Astrocyte of the spinal cord (primary cell): ENCODE data around the gene MYO5C.

Source experiments
- DNase-seq: peaks from one replicate; pipeline ENCODE4 v3.0.0; 2011; ENCODE audit warnings: low read depth, low spot score
- H3K4me3 ChIP-seq: 2 replicates; pipeline ENCODE4 v1.5.1; 2011; ENCODE audit warnings: low read depth, mild to moderate bottlenecking, low read length, moderate library complexity
- in situ Hi-C: cut with HindIII; loops from 2 replicates; pipeline ENCODE4 v1.10.0; 2017; ENCODE audit warnings: low sequenced_read_pairs
- TF ChIP-seq, protein P1 (sequence below): IDR thresholded peaks from 2 replicates; pipeline ENCODE4 v1.5.1; 2012; ENCODE audit warnings: low read depth, mild to moderate bottlenecking, low read length, inconsistent platforms

MYO5C gene

DNA sequence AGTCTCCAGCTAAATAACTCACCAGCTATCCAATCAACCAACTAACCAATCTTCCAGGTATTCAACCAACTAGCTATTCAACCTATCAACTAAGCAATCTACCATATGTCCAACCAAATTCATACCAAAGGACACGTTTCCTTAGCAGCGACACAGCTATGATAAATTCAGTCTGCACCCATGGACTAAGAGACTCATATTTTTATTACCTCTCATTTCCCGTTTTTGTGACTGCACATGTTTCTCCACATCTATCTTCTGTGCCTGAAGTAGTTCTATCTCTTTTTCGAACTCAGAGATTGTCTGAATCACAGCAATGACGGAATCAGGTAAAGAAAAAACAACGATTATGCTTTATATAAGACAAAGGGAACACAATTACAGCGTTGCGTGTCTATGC, 70.4 kb downstream of the MYO5C start:
- no peak overlapping the region for H3K4me3 ChIP-seq
- TF ChIP-seq, protein P1, sequence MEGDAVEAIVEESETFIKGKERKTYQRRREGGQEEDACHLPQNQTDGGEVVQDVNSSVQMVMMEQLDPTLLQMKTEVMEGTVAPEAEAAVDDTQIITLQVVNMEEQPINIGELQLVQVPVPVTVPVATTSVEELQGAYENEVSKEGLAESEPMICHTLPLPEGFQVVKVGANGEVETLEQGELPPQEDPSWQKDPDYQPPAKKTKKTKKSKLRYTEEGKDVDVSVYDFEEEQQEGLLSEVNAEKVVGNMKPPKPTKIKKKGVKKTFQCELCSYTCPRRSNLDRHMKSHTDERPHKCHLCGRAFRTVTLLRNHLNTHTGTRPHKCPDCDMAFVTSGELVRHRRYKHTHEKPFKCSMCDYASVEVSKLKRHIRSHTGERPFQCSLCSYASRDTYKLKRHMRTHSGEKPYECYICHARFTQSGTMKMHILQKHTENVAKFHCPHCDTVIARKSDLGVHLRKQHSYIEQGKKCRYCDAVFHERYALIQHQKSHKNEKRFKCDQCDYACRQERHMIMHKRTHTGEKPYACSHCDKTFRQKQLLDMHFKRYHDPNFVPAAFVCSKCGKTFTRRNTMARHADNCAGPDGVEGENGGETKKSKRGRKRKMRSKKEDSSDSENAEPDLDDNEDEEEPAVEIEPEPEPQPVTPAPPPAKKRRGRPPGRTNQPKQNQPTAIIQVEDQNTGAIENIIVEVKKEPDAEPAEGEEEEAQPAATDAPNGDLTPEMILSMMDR, result no peak
- in situ Hi-C loops, result no loop called here
- DNase-seq, result no peak

DNA sequence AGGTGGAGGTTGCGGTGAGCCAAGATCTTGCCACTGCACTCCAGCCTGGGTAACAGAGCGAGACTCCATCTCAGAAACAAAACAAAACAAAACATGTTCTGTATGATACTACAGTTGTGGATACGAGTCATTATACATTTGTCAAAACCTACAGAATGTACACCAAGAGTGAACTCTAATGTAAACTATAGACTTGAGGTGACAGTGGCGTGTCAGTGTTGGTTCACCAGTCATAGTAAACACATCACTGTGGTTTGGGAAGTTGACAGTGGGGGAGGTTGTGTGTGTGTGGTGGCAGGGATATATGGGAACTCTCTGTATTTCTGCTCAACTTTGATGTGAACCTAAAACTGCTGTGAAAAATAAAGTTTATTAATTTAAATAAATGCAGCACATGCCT, 71.4 kb downstream of the MYO5C start:
- in situ Hi-C loops, result no loop called here
- no peak overlapping the region for H3K4me3 ChIP-seq
- TF ChIP-seq, protein P1, result no peak
- no peak for DNase-seq

DNA sequence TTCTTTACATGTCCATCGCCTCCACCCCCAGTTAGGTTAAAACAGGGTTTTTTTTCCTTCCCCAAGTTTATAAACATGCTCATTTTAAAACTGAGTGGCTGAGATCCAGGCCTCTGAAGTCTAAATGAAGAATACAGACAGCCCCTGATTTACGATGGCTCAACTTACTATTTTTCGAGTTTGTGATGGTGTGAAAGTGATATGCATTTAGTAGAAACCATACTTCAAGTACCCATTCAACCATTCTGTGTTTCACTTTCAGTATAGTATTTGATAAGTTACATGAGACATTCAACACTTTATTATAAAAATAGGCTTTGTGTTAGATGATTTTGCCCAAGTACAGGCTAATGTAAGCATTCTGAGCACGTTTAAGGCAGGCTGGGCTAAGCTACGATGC, 73.9 kb downstream of the MYO5C start:
- in situ Hi-C loops, result no loop called here
- TF ChIP-seq, protein P1, result no peak
- DNase-seq, result no peak
- H3K4me3 ChIP-seq, result no peak overlapping the region

DNA sequence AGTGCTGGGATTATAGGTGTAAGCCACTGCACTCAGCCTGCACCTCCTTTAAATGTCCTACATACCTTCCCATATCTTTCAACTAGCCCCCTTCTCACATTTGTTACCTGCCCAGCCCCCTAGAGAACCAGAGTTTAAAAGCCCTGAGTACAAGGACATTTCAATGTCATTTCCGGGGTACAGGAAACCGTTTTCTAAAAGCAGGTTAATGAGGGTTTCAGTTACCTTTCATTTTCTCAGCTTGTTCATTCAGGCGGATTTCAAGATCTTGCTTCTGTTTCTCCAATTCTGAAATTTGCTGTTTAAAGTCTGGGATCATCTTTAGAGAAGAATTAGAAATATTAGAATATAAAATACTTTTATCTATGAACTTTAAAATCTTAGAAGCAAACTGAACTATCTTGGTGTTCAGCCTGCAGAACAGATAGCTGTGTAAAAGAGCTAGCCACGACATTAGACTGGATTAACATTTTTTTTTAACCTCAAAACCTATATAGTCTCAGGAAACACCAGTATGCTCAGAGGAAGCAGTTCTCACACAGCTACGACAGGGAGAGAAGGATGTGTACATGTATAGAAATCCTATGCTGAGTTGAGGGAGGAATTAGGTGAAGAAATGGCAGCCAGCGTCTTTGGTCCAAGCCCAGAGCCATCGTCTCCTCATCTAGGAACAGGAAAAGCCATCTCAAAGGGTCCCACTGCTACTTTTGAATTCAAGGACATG, 74.5 kb downstream of the MYO5C start:
- no peak for DNase-seq
- H3K4me3 ChIP-seq, result no peak overlapping the region
- in situ Hi-C loops, result no loop called here
- TF ChIP-seq, protein P1, result no peak

DNA sequence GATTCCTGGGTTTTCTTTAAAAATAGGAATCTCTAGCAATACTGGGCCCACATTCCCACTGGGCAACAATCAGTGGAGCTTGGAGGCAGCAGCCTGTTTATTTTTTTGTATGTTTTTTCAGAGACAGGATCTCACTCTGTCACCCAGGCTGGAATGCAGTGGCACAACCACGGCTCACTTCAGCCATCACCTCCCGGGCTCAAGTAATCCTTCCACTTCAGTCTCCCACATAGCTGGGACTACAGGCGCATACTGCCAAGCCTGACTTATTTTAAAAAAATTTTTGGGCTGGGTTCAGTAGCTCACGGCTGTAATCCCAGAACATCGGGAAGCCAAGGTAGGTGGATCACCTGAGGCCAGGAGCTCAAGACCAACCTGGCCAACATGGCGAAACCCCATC, 75.4 kb downstream of the MYO5C start:
- TF ChIP-seq, protein P1, result no peak
- in situ Hi-C loops, result no loop called here
- H3K4me3 ChIP-seq, result no peak overlapping the region
- no peak for DNase-seq

DNA sequence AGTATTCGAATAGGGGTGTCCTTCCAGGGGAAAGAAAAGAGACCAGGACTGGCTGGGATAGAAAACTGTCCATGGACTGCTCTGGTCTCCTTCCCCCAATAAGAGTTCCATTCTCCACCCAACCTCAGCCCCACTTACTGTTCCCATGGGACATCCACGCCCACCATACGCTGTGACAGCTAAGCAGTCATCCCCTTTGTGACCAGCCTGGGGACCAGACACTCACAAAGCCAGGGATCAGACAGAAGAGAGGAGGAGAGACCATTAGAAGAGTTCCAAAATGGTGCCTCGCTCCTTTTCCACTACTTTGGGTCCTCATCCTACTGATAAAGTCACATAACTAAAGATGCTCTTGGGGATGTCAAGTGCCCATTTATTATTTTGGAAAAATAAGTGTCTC, 76.8 kb downstream of the MYO5C start:
- TF ChIP-seq, protein P1, result no peak
- no peak for DNase-seq
- no peak overlapping the region for H3K4me3 ChIP-seq
- in situ Hi-C loops, result no loop called here
